HCT116 (cell line): Measurements from ENCODE around the gene SPTY2D1.

ENCODE experiments used
- EGR1 ChIP-seq: IDR thresholded peaks from 2 replicates; pipeline ENCODE4 v1.6.1; 2012; ENCODE audit warnings: low read depth
- TCF7L2 ChIP-seq: IDR thresholded peaks from 2 replicates; pipeline ENCODE4 v1.7.0; 2011; ENCODE audit warnings: borderline replicate concordance, inconsistent platforms; ENCODE audit not compliant: insufficient read depth, insufficient read length; ENCODE audit errors: extremely low read depth
- TF ChIP-seq, protein P1 (sequence below), 3 experiments: fragments of 200-600 bp in 1 of 3; sonication (generic) in 1 of 3; IDR thresholded peaks in 2 of 3; conservative IDR thresholded peaks in 1 of 3; 2 replicates each; pipeline ENCODE4 v1.5.1; 2012 to 2017; ENCODE audit warnings: low read depth in 2 of 3, low read length in 2 of 3, antibody characterized with exemption in 1 of 3, borderline replicate concordance in 1 of 3, control low read depth in 1 of 3, mild to moderate bottlenecking in 1 of 3, mixed read lengths in 1 of 3, mixed run types in 1 of 3, moderate library complexity in 1 of 3; ENCODE audit not compliant: insufficient read depth in 1 of 3
- TF ChIP-seq, protein P2 (sequence below): IDR thresholded peaks from 2 replicates; pipeline ENCODE4 v1.6.1; 2012; ENCODE audit warnings: low read depth

GRCh38 chr11:18566406-18566805 lies 67.7 kb downstream of the SPTY2D1 start:
- no peak for TF ChIP-seq EGR1
- TF ChIP-seq, protein P1, sequence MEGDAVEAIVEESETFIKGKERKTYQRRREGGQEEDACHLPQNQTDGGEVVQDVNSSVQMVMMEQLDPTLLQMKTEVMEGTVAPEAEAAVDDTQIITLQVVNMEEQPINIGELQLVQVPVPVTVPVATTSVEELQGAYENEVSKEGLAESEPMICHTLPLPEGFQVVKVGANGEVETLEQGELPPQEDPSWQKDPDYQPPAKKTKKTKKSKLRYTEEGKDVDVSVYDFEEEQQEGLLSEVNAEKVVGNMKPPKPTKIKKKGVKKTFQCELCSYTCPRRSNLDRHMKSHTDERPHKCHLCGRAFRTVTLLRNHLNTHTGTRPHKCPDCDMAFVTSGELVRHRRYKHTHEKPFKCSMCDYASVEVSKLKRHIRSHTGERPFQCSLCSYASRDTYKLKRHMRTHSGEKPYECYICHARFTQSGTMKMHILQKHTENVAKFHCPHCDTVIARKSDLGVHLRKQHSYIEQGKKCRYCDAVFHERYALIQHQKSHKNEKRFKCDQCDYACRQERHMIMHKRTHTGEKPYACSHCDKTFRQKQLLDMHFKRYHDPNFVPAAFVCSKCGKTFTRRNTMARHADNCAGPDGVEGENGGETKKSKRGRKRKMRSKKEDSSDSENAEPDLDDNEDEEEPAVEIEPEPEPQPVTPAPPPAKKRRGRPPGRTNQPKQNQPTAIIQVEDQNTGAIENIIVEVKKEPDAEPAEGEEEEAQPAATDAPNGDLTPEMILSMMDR (IDR thresholded peaks at IDR 0.05 in 2 of 3, conservative IDR thresholded peaks at IDR 0.05 in 1 of 3; ENCODE audit: borderline replicate concordance in 1 of 3, insufficient read depth in 1 of 3, low read depth in 2 of 3, low read length in 2 of 3): no peak
- TF ChIP-seq, protein P2, sequence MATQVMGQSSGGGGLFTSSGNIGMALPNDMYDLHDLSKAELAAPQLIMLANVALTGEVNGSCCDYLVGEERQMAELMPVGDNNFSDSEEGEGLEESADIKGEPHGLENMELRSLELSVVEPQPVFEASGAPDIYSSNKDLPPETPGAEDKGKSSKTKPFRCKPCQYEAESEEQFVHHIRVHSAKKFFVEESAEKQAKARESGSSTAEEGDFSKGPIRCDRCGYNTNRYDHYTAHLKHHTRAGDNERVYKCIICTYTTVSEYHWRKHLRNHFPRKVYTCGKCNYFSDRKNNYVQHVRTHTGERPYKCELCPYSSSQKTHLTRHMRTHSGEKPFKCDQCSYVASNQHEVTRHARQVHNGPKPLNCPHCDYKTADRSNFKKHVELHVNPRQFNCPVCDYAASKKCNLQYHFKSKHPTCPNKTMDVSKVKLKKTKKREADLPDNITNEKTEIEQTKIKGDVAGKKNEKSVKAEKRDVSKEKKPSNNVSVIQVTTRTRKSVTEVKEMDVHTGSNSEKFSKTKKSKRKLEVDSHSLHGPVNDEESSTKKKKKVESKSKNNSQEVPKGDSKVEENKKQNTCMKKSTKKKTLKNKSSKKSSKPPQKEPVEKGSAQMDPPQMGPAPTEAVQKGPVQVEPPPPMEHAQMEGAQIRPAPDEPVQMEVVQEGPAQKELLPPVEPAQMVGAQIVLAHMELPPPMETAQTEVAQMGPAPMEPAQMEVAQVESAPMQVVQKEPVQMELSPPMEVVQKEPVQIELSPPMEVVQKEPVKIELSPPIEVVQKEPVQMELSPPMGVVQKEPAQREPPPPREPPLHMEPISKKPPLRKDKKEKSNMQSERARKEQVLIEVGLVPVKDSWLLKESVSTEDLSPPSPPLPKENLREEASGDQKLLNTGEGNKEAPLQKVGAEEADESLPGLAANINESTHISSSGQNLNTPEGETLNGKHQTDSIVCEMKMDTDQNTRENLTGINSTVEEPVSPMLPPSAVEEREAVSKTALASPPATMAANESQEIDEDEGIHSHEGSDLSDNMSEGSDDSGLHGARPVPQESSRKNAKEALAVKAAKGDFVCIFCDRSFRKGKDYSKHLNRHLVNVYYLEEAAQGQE: no peak
- TF ChIP-seq TCF7L2: no peak
